ENCODE measurements around the gene RIPPLY3.
A peak's percentile ranks its signal among the peaks of the same experiment; 100 is the strongest.

RIPPLY3 gene

GRCh38 chr21:37006486-37007291 lies at the start of gene RIPPLY3:
RIPPLY3 (plus strand) TSS chr21:37006702; CDS start chr21:37006773, 71 bp downstream.
- DNase-seq = no peak

- no peak for DNase-seq
These were observed 47.3 kb upstream of the RIPPLY3 start for GRCh38 chr21:36959020-36959835.

GRCh38 chr21:36960676-36961284 lies 45.7 kb upstream of the RIPPLY3 start:
- no peak for DNase-seq

DNA sequence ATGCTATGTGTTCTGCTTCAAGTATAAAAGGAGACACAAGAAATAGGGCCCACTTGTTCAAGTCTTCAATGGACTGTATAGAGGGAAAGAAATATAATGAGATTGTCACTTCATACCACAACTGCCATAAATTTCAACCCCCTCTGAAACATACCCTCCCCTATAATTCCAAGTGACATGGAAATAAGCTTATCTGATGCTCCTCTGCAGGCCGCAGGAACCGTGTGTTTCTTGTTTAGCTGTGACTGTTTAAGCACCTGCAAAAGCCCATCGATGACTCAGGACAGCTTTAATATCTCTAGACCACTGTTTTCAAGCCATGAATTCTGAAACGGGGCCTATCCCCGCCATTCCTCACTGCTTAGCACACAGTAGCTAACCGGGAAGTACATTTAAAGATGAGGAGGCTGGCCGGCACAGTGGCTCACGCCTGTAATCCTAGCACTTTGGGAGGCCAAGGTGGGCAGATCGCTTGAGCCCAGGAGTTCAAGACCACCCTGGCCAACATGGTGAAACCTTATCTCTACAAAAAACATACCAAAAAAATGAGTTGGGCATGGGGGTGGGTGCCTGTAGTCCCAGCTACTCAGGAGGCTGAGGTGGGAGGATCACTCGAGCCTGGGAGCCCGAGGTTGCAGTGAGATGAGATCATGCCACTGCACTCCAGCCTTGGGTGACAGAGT lies 44.3 kb upstream of the RIPPLY3 start:
- no peak for DNase-seq

GRCh38 chr21:36964398-36964797 lies 42.1 kb upstream of the RIPPLY3 start:
- DNase-seq = no peak

DNA sequence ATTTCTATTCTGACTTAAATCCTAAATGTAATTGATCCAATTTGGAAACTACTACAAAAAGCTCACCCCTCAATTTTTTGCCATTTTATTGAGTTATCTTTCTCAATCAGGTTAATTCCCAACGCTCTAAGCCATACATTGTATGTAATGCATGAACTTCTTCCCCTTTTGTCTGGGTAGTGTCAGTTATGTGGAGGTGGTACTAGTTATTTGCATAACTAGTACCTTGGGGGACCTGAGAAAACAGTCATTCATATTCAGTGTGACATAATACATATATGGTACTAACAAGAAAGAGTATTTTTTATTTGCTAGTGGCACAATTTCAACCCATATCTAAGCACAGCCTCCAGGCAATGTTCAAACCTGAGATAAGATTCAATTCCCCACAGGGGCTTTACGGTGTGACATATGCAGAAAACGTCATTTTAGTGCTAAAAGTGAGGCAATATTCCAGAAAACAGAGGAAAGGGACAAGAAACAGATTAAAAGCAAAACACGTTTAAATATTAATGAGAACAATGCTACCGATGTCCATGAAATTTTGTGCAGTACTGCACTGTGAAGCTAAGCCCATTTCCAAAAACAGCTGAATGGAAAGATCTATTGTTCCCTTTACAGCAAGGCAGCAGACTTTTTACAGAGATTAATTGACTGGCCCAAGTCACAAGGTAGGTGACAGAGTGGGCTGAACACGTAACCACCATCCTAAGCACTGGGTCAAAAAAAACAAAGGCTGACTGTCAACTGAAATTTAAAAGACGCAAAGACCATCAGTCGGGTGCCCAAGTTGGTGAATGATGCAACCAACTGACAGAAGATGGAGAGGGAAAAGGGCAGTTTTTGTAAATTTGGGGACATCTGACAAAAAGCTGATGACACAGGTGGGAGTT lies 41.4 kb upstream of the RIPPLY3 start:
- DNase-seq = no peak

- no peak for DNase-seq
These were observed 40.8 kb upstream of the RIPPLY3 start for GRCh38 chr21:36965720-36966065.

DNA sequence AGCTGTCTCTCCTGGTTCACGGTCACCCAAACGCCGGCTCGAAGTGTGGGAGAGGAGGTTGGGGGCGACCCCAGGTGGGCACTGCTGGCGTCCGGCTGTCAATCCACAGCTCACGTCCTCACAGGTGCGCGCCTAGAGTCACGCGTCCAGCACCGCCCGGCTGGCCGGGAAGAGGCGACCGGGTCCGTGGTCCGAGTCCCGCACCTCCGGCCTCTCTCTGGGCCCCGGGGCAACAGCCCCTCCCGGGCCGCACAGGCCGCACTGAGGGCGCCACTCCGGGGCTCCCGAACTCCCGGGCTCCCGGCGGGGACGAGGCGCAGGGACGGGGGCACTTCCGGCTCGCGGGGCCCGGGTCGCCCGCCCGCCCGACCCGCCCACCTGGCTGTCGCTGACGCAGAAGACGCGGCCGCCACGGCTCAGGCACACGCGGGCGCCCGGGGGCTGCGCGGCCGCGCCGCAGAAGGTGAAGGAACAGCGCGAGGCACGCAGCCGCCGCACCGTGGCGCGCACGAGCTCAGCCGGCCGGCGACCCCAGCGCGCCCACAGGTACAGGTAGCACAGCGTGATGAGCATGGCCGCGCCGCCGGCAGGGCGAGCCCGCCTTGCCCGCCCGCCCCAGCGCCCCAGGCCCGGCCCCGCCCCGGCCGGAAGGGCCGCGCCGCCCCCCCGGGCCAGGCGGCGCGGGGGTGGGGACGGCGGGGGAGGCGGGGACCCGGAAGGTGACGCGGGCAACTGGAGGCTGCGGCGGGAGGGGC lies 40.3 kb upstream of the RIPPLY3 start, which contains the start of gene HLCS:
Gene HLCS, minus strand, starts transcription at position 604 of the 755 bp plus-strand sequence. Its CDS starts 31 bp downstream, at position 573.
- DNase-seq = peak; percentile 64

GRCh38 chr21:36966821-36967768 lies 39.4 kb upstream of the RIPPLY3 start:
- DNase-seq = peak; percentile 79

DNA sequence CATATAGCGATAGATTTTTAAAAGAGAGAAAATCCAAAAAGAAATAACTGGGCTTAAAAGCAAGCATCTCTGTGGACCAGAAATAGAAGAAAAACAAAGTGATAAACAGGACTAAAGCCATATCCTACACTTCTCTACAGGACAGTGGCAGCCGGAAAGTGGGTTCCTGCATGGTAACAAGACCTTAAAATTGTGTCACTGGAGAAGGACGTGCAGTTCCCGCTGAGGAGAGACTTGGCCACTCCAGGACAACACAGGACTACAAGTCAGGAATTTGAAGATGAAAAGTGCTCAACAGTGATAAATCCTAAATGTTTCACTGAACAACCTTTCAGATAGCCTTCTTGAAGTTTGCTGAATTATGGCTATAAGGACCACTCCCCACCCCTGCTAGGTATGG lies 38.1 kb upstream of the RIPPLY3 start:
- DNase-seq = no peak

DNA sequence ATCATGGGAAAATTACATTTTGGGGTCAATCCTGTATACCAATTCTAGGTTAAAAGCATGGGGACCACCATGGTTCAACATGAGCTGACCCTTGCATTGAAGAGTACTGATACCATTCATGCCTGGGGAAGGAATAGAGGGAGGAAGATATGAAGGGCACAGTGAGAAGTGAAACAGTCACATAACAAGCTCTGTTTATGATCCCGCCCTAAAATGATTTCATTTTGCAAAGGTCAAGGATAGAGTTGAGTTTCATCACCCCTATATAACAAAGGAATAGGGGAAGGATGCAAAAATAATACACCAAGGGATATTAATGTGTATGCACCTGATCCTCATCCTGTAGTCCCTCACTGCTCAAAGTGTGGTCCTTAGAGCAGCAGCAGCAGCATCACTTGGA lies 37.5 kb upstream of the RIPPLY3 start:
- no peak for DNase-seq

DNA sequence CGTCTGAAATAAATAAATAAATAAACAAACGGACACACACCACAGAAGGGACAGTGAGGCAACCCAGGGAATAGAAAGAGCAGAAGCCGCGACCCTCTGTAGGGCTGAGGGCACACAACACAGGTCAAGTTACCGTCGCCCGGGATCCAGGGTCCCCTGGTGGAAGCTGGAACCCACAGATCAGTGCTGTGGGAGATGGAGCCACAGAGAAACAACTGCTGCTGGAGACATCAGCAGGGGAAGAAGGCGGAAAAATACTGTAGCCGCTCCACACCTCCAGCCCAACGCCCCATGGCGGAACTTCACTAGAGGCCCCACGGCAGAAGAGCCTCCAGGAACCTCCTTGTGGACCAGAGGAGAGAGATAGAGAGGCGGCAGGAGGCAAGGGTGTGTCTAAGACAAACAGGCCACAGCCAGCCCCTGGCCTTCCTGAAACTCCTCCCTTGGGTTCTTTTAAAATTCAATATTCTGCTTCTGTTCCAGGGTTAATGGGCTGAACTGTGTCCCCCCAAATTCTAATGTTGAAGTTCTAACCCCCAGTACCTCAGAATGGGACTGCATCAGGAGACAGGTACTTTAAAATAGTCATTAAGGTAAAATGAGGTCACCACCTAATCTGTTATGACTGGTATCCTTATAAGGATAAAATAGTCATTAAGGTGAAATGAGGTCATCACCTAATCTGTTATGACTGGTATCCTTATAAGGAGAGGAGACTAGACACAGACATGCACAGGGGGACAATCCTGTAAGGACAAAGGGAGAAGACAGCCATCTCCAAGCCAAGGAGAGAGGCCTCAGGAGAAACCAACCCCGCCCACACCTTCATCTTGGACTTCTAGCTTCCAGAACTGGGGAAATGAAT lies 32.3 kb upstream of the RIPPLY3 start:
- no peak for DNase-seq

GRCh38 chr21:36974851-36975192 lies 31.7 kb upstream of the RIPPLY3 start:
- DNase-seq = no peak

- DNase-seq = no peak
These were observed 30.2 kb upstream of the RIPPLY3 start for GRCh38 chr21:36976228-36976861.

- DNase-seq = no peak
These were observed 29.4 kb upstream of the RIPPLY3 start for GRCh38 chr21:36976882-36977651.

GRCh38 chr21:36980280-36981048 lies 26.0 kb upstream of the RIPPLY3 start:
- DNase-seq = no peak

DNA sequence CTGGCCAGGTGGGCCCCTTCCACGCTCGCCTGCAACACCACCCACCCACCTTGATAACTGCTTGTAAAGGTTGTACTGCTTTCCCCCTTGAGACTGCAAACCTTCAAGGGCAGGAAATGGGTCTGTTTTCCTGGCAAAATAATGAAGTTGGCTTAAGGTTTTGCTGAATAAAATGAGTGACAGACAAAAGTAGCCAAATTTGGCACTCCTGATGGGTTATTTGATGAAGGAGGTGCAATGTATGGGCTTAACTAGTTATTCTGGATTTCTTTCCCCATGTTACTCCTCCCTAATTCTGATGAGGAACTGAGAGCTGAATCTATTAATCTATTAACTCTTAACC lies 25.5 kb upstream of the RIPPLY3 start:
- no peak for DNase-seq

Measured in left hindlimb (tissue), 1 donor.